ENCODE measurements around the gene SDF2.

SDF2 gene

DNA sequence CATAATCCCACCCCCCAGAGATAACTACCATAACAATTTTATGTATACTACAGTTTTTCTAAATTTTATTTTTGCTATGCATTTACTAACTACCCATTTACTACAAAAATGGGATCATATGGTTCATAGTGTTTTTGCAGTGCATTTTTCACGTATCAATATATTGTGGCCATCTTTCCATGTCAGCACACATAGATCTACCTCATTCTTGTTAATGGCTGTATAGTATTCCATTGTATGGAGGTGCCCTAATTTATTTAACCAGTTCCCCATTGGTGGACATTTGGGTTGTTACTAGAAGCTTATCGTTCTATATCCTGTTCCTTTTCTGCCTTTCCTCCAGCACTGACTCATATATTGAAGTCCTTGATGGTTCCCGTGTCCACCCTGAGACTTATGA is 27.3 kb upstream of the SDF2 start:
- peaks cover 90 to 99% (median 99%) of the 10 kb centered on the region in 3 donors for H3K36me3 ChIP-seq
- TF ChIP-seq, protein P1, sequence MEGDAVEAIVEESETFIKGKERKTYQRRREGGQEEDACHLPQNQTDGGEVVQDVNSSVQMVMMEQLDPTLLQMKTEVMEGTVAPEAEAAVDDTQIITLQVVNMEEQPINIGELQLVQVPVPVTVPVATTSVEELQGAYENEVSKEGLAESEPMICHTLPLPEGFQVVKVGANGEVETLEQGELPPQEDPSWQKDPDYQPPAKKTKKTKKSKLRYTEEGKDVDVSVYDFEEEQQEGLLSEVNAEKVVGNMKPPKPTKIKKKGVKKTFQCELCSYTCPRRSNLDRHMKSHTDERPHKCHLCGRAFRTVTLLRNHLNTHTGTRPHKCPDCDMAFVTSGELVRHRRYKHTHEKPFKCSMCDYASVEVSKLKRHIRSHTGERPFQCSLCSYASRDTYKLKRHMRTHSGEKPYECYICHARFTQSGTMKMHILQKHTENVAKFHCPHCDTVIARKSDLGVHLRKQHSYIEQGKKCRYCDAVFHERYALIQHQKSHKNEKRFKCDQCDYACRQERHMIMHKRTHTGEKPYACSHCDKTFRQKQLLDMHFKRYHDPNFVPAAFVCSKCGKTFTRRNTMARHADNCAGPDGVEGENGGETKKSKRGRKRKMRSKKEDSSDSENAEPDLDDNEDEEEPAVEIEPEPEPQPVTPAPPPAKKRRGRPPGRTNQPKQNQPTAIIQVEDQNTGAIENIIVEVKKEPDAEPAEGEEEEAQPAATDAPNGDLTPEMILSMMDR (IDR thresholded peaks at IDR 0.05) = no peak
- no peaks in the 10 kb centered on the region for H3K27me3 ChIP-seq
- no peaks in the 10 kb centered on the region for H3K4me1 ChIP-seq
- H3K27ac ChIP-seq = no peak overlapping the region
- intact Hi-C loops (cut with DNase I; ENCODE audit: low total_unique reads) = no loop called here
- no peak for DNase-seq
- H3K9me3 ChIP-seq = no peaks in the 10 kb centered on the region
- H3K4me3 ChIP-seq = no peak overlapping the region

DNA sequence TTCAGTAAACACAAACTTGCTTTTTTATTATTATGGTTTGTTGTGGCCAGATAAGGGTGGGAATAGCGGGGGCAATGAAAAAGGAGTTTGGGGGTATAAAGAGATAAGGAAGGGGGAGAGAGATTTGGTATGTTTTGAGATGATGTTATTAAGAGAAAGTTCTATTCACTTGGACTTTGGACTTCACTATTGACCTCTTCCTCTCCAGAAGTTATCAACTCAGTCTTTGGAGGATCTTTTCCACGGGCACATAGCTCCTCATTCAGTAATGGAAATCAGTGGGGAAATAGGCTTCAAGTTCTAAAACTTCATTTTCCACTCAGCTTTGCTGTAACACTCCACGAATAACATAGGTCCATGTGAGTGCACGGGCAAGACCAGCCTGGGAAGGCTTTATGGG is 26.8 kb upstream of the SDF2 start:
- Histone ChIP-seq H3K4me1 (no peaks in the 10 kb centered on the region), H3K4me3 (no peak overlapping the region), H3K9me3 (no peaks in the 10 kb centered on the region), H3K36me3 (peaks cover 90 to 99% (median 99%) of the 10 kb centered on the region in 3 donors), H3K27me3 (no peaks in the 10 kb centered on the region), H3K27ac (no peak overlapping the region)
- TF ChIP-seq, protein P1 (IDR thresholded peaks at IDR 0.05) = no peak
- DNase-seq = no peak
- intact Hi-C loops (cut with DNase I; ENCODE audit: low total_unique reads) = no loop called here

DNA sequence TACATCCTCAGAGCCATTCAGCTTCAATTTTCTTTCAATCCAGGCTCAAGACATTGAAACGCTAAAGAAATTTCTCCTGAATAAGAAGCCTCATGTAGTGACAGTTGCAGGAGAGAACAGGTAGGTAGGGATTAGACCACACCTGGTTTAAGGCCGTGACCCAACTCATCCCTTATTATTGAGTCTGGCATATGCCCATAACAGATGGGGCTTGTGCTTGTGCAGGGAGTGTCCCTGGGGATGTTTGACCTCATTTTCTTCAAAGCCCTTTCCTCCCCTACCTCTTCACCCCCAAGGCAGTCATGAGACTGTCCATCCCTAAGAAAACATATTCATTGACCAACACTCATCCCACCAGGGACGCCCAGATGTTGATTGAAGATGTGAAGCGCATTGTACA is 24.6 kb upstream of the SDF2 start:
- Histone ChIP-seq H3K4me1 (no peaks in the 10 kb centered on the region), H3K27ac (no peak overlapping the region), H3K9me3 (no peaks in the 10 kb centered on the region), H3K27me3 (no peaks in the 10 kb centered on the region), H3K4me3 (no peak overlapping the region), H3K36me3 (peaks cover 96 to 100% (median 99%) of the 10 kb centered on the region in 3 donors)
- intact Hi-C loops (cut with DNase I; ENCODE audit: low total_unique reads) = no loop called here
- TF ChIP-seq, protein P1 (IDR thresholded peaks at IDR 0.05) = no peak
- peak in 1 of 2 donors; percentile 23 for DNase-seq

DNA sequence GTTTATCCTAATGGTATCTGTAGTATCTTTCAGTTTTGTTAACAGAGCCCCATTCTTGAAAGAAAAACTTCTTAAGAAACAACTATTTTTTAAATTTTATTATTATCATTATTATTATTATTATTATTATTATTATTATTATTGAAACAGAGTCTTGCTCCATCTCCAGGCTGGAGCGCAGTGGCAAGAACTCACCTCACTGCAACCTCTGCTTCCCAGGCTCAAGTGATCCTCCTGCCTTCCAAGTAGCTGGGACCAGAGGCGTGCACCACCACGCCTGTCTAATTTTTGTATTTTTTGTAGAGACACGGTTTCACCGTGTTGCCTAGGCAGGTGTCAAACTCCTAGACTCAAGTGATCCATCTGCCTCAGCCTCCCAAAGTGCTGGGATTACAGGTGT is 23.7 kb upstream of the SDF2 start:
- no peak overlapping the region for H3K4me3 ChIP-seq
- H3K36me3 ChIP-seq = peaks cover 96 to 100% (median 99%) of the 10 kb centered on the region in 3 donors
- TF ChIP-seq, protein P1 (IDR thresholded peaks at IDR 0.05) = no peak
- no peak for DNase-seq
- intact Hi-C loops (cut with DNase I; ENCODE audit: low total_unique reads) = no loop called here
- H3K27me3 ChIP-seq = no peaks in the 10 kb centered on the region
- no peak overlapping the region for H3K27ac ChIP-seq
- H3K4me1 ChIP-seq = no peaks in the 10 kb centered on the region
- H3K9me3 ChIP-seq = no peaks in the 10 kb centered on the region

DNA sequence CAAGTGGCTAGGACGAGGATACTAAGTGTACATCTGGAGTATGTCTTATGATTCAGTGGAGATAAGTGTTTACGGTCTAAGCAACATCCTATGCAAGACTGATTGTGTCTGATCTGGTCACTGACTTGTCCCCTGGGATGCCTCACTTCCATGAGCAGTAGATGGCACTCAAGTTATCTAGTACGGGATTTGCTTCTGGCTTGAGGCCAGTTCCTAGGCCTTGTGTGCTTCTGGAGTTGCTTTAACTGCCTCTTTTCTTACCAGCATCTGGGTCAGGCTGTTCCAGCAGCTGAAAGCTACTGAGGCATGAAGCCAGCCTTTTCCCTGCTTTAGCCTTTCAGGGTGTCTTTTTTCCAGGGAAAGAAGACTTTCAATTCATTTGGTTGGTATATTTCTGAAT is 23.3 kb upstream of the SDF2 start:
- no peak for DNase-seq
- Histone ChIP-seq H3K4me3 (no peak overlapping the region), H3K27me3 (no peaks in the 10 kb centered on the region), H3K9me3 (no peaks in the 10 kb centered on the region), H3K4me1 (no peaks in the 10 kb centered on the region), H3K36me3 (peaks cover 96 to 100% (median 99%) of the 10 kb centered on the region in 3 donors), H3K27ac (no peak overlapping the region)
- TF ChIP-seq, protein P1 (IDR thresholded peaks at IDR 0.05) = no peak
- intact Hi-C loops (cut with DNase I; ENCODE audit: low total_unique reads) = no loop called here

DNA sequence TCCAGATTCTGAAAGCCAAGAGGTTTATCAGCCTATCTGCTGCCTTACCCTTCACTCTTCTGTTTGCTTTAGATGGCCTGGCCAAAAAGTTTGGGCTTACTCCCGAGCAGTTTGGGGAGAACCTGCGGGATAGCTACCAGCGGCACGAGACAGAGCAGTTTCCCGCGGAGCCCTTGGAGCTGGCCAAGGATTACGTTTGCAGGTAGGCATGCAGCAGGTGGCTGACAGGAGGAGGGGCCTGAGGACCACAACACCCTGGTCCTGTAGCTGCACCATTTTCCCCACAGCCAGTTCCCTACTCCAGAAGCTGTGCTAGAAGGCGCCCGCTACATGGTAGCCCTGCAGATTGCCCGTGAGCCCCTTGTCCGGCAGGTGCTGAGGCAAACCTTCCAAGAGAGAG is 20.9 kb upstream of the SDF2 start:
- no peak for DNase-seq
- peaks cover 96 to 100% (median 99%) of the 10 kb centered on the region in 3 donors for H3K36me3 ChIP-seq
- H3K9me3 ChIP-seq = no peaks in the 10 kb centered on the region
- TF ChIP-seq, protein P1 (IDR thresholded peaks at IDR 0.05) = no peak
- intact Hi-C loops (cut with DNase I; ENCODE audit: low total_unique reads) = no loop called here
- H3K4me1 ChIP-seq = no peaks in the 10 kb centered on the region
- H3K4me3 ChIP-seq = no peak overlapping the region
- H3K27ac ChIP-seq = no peak overlapping the region
- H3K27me3 ChIP-seq = no peaks in the 10 kb centered on the region

All from tibial artery (tissue), 4 donors.